ENCODE measurements around the gene GALNT12.

The GALNT12 gene

DNA sequence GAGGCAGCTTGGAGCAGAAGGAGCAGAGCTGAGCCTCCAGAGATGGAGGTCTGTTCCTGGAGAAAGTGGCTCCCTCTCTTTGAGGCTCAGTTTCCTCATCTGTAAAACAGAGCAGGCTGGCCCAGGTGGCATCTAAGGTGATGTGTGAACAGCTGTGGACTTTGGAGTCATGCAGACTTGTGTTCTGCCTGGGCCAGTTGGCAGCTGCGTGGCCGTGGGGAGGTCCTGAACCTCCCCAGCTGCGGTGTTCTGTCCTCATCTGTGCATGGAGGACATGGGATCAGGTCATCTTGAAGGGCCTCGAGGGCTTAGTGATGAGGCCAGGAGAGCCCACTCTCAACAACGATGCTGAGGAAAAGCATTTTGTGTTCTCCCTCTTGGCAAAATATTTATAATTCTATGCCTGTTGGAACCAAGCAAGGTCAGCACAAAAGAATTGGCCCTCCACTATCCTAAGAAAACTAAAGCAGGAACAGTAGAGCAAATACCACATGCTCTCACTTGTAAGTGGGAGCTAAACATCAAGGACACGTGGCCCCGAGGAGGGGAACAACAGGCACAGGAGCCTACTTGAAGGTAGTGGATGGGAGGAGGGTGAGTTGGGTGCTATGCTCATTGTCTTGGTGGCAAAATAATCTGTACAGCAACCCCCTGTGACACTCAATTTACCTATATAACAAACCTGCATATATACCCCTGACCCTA is 73.0 kb downstream of the GALNT12 start:
- no peak for DNase-seq (ENCODE audit: low spot score)

GRCh38 chr9:98881356-98881755 is 73.9 kb downstream of the GALNT12 start:
- no peak for DNase-seq (ENCODE audit: low spot score)

GRCh38 chr9:98881836-98882568 is 74.5 kb downstream of the GALNT12 start:
- DNase-seq (ENCODE audit: low spot score), result no peak

DNA sequence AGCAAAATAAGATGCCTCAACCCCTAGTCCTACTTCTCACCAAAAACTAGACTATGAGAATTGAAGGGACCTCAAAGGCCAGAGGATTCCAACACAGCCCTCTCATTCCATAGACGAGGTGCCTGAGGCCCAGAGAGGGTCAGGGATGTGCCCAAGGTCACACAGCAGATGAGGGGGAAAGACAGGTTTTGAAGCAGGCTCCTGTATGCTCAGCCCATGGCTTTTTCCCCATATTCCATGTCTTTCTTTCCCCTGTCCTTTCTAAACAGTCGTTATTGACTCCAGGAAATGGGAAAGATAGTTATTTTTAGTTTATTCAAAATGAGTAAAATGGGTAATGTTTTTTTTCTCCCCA is 75.1 kb downstream of the GALNT12 start:
- DNase-seq (ENCODE audit: low spot score), result no peak

DNA sequence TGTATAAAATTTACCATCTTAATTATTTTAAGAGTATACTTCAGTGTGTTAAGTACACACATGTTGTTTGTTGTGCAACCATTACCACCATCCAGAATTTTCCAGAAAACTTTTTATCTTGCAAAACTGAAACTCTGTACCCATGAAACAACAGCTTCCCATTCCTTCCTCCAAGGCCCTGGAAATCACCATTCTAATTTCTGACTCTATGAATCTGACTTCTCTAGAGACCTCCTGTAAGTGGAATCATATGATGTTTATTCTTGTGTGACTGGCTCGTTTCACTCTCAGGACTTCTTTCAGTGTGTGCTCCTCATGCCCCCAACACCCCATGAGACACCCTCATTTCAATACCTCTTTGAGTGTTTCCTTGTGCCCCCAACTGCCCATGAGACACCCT is 75.8 kb downstream of the GALNT12 start:
- DNase-seq (ENCODE audit: low spot score), result no peak

GRCh38 chr9:98884849-98885248 is 77.4 kb downstream of the GALNT12 start:
- no peak for DNase-seq (ENCODE audit: low spot score)

DNA sequence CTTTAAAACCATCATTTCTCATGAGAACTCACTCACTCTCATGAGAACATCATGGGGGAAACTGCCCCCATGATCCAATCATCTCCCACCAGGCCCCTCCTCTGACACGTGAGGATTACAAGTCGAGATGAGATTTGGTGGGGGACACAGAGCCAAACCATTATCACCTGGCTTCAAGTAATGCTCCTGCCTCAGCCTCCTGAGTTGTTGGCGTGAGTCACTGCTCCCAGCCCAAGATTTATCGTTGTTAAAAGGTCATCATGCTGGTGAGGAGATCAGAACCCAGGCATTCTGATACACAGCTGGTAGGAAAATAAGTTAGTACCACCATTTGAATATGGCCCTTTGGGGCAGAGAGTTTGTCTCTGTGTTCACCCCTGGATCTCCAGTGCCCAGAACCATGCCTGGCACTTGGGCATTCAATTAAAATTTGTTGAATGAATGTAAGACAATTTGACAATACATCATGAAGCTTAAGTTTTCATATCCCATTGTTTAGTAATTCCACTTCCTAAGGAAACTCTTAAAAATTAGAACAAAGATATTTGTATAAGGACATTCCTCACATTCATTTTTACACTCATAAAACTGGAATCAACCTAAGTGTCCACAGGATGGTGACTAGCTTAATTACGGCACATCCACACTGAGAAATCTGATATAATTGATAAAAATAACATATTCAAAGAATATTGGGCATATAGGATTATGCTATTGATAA is 78.3 kb downstream of the GALNT12 start:
- DNase-seq (ENCODE audit: low spot score), result no peak

DNA sequence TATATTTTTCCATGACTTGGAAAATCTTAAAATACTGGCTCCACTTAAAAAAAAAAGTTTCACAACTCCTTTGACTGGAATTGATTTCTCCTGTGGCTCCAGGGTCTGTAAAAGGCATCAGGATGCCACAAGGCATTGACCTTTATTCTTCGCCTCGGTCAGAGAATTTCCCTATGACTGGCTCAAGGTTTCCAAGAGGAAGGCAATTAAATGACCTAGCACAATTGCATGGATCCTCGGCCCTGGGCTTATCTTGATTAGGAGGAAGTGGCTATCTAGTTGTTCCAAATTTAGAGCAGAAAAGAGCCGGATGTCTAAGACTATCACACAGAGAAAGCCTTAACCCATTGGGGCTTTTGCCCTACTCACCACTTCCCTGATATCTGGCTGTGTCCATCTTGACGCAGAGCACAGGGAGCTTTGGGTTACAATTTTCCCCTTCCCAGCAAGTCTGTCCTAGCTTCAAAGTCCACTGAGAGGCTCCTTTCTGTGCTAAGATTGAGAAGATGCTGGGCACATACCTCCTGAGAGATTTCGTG is 79.3 kb downstream of the GALNT12 start:
- no peak for DNase-seq (ENCODE audit: low spot score)

DNA sequence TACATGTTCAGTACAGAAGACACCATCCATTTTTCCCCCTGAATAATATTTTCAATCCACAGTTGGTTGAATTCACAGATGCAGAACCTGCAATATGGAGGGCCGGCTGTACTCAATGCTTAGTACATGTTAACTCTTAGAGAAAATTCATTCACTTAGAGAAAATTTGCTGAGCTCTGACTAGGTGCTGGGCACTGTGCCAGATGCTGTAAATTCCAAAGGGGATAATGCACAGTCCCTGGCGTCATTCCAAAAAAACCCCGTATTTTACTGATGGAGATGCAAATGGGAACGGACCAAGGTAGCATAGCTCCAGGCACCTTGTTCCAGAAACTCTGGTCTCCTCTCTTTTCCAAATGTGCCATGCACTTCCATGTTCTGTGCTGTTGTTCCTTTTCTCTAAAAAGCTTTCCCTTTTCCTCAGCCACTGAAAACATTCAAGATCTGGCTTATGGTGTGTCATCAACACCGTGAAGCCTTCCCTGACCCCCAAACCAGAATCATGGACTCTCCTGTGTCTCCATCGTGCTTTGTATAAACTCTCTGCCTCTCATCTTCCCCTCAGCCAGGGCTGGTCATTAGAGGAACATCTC is 80.5 kb downstream of the GALNT12 start:
- DNase-seq (ENCODE audit: low spot score), result no peak

- DNase-seq (ENCODE audit: low spot score), result no peak
Measured at GRCh38 chr9:98888801-98889421, 81.4 kb downstream of the GALNT12 start.

DNA sequence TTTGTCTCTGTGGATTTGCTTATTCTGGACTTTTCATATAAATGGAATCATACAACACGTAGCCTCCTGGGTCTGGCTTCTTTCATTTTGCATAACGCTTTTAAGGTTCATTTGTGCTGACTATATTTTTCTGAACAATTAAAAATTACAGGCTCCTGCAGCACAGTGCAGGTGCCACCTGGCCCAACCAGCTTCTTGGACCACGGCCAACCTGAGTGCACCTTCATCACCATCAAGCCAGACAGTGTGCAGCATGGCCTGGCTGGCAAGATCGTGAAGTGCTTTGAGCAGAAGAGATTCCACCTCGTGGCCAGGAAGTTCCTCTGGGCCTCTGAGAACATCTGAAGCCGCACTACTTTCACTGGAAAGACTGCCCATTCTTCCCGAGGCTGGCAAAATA is 82.8 kb downstream of the GALNT12 start:
- no peak for DNase-seq (ENCODE audit: low spot score)

DNA sequence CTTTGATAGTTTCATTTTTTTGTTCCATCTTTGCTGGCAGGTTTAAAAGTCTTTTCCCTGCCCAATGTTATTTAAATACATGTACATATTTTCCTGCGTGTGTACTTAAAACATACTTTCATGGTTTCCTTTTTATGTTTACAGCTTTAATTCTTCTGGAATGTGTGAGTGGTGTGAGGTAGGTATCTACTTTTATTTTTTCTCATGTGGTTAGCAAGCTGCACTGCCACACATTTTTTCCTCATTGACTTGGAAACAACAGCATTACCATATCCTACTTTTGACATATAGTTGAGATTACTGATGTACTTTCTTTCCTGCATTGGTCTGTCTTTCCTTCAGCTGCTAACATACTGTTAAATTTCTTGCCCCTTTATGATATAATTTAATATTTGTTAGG is 84.8 kb downstream of the GALNT12 start:
- DNase-seq (ENCODE audit: low spot score), result no peak

DNA sequence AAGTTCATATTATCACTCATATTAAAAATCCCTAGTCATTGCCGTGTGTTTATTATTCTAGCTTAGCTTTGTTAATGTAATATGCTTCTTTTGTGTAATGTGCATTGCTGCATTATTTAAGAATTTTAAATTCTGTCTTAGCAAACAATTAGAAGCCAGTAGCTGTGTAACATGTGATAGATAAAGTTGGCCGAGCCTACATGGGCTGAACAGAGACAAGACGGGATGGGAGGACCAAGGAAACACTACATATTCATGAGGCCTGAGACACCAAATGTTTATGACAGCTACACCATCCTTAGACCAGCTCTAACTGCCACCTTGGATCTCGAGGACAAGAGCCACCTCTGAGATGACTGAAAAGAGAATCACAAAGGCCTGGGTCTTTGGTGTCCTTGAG is 85.2 kb downstream of the GALNT12 start:
- no peak for DNase-seq (ENCODE audit: low spot score)

DNA sequence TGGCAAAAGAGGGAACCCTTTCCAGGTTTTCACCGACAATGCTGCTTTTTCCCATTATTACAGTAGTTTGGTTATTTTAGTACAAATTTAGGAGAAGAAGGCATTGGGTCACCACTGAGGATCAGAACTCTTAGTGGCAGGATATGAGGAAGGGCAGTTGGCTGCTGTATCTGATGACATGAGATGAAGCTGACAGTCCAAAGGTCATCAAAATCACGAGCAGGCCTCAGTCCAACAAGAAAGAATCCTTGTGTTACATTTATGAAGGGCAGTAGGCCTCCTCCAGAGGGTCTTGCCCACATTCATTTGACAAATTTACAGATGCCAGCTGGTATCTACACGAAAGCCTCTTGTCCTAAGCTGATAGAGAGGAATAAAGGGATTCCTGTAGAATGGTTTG is 86.7 kb downstream of the GALNT12 start:
- DNase-seq (ENCODE audit: low spot score), result no peak

GRCh38 chr9:98894761-98895160 is 87.3 kb downstream of the GALNT12 start:
- no peak for DNase-seq (ENCODE audit: low spot score)

GRCh38 chr9:98896632-98897031 is 89.2 kb downstream of the GALNT12 start:
- no peak for DNase-seq (ENCODE audit: low spot score)

- DNase-seq (ENCODE audit: low spot score), result no peak
Measured at GRCh38 chr9:98897745-98898144, 90.3 kb downstream of the GALNT12 start.

DNA sequence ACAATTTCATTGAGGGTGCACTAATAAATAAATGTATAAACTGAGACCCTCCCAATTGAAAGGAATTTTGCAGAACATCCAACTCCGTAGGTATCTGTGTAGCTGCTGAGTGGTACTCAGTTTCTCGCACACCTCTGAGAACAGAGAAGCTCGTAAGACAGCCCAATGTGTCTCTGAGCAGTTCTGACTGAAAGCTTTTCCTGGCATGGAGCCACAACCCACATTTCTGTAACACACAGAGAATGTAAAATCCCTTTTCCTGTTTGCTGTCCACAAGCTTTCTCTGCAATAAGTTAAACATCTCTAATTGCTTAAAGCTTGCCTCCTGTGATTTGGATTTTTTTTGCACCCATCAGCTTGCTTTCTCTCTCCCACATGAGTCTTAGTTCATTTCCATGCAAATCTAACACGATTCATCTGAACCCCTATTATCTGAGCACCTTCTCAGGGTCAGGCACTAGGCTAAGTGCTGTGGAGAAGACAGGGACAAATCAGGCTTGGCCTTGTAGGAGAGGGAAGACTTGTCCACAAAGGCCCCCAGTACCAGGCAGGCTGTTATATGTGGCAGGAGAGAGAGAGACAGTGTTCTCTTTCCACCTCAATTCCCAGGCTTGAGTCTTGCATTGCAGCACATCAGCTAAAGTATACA is 92.1 kb downstream of the GALNT12 start:
- DNase-seq (ENCODE audit: low spot score), result no peak

Measured in iPS-NIHi11 (cell line).